ENCODE data around the gene NPR1. TPM values are rescaled to one million over a fixed set of nuclear protein-coding genes. Genes with fewer than 3 reads are reported as not detected.
A peak's percentile ranks its signal among the peaks of the same experiment; 100 is the strongest.
"Not testable (repeated sequence)": the region's sequence is repeated elsewhere in the genome, so short reads cannot be mapped to it uniquely, and the experiment has no call there.

NPR1 gene
- polyA plus RNA-seq, 1 donor: 4.7 TPM

DNA sequence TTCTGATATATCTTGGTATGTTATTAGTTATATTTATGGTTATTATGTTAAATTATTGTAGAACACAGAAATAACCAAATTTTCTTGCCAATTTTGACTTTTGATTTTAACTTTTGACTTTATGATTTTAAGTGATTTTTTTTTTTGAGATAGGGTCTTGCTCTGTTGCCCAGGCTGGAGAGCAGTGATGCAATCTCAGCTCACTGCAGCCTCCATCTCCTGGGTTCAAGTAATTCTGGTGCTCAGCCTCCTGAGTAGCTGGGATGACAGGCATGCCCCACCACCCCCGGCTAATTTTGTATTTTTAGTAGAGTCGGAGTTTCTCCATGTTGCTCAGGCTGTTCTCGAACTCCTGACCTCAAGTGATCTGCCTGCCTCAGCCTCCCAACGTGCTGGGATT lies 46.1 kb downstream of the NPR1 start:
- DNase-seq; H3K4me3 ChIP-seq (ENCODE audit: low read length); H3K4me1 ChIP-seq (ENCODE audit: control insufficient read depth, insufficient read depth, low read length); H3K9me3 ChIP-seq (ENCODE audit: control insufficient read depth, low read depth, low read length); H3K36me3 ChIP-seq (ENCODE audit: control insufficient read depth, insufficient read depth, low read length); H3K27ac ChIP-seq (ENCODE audit: low read length); H3K27me3 ChIP-seq (ENCODE audit: control insufficient read depth, insufficient read depth, low read length): not testable (repeated sequence)
- WGBS (ENCODE audit: insufficient coverage, low lambda C conversion rate): no CpG with 5 or more reads among the region's 4 CpGs

GRCh38 chr1:153727463-153728304 lies 49.2 kb downstream of the NPR1 start, which contains the start of gene INTS3:
TSS of gene INTS3 (plus strand) at chr1:153728050. CDS start at chr1:153728635, 585 bp downstream.
- Histone ChIP-seq H3K27ac (ENCODE audit: low read length) (peak within 1 kb of the TSS; percentile 94), H3K27me3 (ENCODE audit: control insufficient read depth, insufficient read depth, low read length) (no peaks in the 10 kb centered on the region), H3K4me1 (ENCODE audit: control insufficient read depth, insufficient read depth, low read length) (peaks cover 15% of the 10 kb centered on the region), H3K4me3 (ENCODE audit: low read length) (peak within 1 kb of the TSS; percentile 94), H3K9me3 (ENCODE audit: control insufficient read depth, low read depth, low read length) (peaks cover 3% of the 10 kb centered on the region), H3K36me3 (ENCODE audit: control insufficient read depth, insufficient read depth, low read length) (no peaks in the 10 kb centered on the region)
- DNase-seq: peak; percentile 99 to 100
- no CpG with 5 or more reads among the region's 49 CpGs for WGBS (ENCODE audit: insufficient coverage, low lambda C conversion rate)

DNA sequence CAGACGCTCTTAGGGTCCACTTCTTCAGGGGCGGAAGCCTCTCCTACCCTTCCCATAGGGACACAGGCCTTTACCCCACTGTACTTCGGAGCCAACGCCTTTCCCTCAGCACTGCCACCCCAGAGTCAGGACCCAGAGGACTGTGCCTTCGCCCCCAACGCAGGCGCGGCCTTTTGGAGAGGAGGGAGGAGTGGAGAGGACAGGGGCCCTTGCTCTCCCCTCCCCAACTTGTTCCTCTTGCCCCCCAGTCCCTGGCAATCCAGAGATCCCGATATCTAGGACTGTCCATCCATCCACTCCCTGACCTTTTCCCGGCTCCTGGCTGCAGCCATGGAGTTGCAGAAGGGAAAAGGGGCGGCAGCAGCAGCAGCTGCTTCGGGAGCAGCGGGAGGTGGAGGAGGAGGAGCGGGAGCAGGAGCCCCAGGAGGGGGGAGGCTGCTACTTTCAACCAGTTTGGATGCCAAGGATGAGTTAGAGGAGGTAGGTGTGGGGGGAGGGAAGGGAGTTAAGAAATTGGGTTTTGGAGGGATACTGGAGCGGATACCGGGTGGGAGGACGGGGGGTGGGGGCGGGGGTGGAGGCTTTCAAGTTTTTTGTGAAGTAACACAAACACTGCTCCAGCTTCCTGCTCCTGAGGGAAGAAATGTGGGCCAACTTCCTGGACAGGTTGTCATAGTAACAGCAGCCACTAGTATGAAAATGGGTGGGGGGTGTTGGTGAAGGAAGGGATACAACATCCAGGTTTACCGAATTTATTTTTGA lies 50.0 kb downstream of the NPR1 start:
- Histone ChIP-seq H3K4me1 (ENCODE audit: control insufficient read depth, insufficient read depth, low read length) (peaks cover 15% of the 10 kb centered on the region), H3K27me3 (ENCODE audit: control insufficient read depth, insufficient read depth, low read length) (no peaks in the 10 kb centered on the region), H3K9me3 (ENCODE audit: control insufficient read depth, low read depth, low read length) (peaks cover 3% of the 10 kb centered on the region), H3K4me3 (ENCODE audit: low read length) (peak overlapping the region; percentile 94), H3K27ac (ENCODE audit: low read length) (peak overlapping the region; percentile 94), H3K36me3 (ENCODE audit: control insufficient read depth, insufficient read depth, low read length) (no peaks in the 10 kb centered on the region)
- no CpG with 5 or more reads among the region's 19 CpGs for WGBS (ENCODE audit: insufficient coverage, low lambda C conversion rate)
- peak; percentile 22 to 70 for DNase-seq

DNA sequence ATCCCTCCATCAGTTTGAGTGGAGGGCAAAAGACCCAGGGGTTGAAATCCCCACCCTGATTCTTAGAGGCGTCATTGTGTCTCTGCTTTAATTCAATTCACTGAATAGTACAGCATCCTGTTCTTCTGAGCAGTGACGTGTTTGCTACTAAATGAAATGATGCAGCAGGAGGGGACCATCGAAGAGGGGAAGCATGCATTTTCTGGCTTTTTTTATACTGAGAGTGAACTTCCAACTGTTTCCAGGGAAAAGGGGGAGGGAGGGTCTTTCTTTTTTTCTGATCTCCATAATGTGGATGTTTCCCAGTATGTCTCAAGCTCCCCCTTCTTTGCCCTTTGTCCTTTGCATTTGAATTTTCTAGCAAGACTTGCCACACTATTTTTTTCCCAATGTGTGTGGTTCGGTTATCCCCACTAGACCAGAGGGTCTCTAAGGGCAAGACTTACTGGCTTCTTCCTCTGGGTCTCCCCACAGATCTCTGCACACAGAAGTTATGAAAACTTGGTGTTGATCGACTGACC lies 52.0 kb downstream of the NPR1 start:
- Histone ChIP-seq H3K27me3 (ENCODE audit: control insufficient read depth, insufficient read depth, low read length) (no peaks in the 10 kb centered on the region), H3K4me3 (ENCODE audit: low read length) (no peak overlapping the region), H3K9me3 (ENCODE audit: control insufficient read depth, low read depth, low read length) (peaks cover 3% of the 10 kb centered on the region), H3K27ac (ENCODE audit: low read length) (peak overlapping the region; percentile 32), H3K4me1 (ENCODE audit: control insufficient read depth, insufficient read depth, low read length) (peaks cover 15% of the 10 kb centered on the region), H3K36me3 (ENCODE audit: control insufficient read depth, insufficient read depth, low read length) (peaks cover 2% of the 10 kb centered on the region)
- WGBS (ENCODE audit: insufficient coverage, low lambda C conversion rate): no CpG with 5 or more reads among the region's 5 CpGs
- DNase-seq: no peak

- Histone ChIP-seq H3K4me3 (ENCODE audit: low read length) (no peak overlapping the region), H3K9me3 (ENCODE audit: control insufficient read depth, low read depth, low read length) (no peaks in the 10 kb centered on the region), H3K4me1 (ENCODE audit: control insufficient read depth, insufficient read depth, low read length) (peaks cover 12% of the 10 kb centered on the region), H3K27me3 (ENCODE audit: control insufficient read depth, insufficient read depth, low read length) (no peaks in the 10 kb centered on the region), H3K27ac (ENCODE audit: low read length) (no peak overlapping the region), H3K36me3 (ENCODE audit: control insufficient read depth, insufficient read depth, low read length) (peaks cover 6% of the 10 kb centered on the region)
- no CpG with 5 or more reads among the region's 1 CpG for WGBS (ENCODE audit: insufficient coverage, low lambda C conversion rate)
- no peak for DNase-seq
Measured at GRCh38 chr1:153733970-153734369, 55.5 kb downstream of the NPR1 start.

DNA sequence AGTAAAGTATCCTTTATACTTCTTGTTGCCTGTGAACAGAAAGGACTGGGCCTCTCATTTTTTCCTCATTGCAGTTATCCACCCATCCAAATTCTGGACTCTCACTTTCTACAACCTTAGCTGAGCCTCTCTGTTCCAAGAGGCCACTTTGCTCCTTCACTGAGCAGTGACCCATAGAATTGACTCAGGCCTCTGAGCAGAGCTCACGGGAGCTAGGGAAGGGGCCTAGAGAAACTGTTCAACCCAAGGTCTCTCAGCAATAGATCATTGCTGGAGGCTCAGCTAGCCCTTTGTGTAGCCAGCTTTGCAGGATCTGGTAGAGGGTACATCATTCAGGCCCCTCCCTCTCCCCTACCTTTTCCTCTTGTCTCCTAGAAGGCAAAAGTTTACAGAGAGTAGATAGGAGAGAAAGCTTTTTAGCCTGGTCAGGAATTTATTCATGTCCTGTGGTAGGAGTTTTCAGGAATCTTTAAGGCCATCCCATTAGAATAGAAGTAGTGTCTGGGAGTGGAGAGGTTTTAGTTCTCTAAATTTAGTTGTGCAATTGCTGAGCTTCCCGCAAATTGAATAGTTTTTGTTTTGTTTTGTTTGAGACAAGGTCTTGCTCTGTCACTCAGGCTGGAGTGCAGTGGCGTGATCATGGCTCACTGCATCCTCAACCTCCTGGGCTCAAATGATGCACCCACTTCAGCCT lies 56.1 kb downstream of the NPR1 start:
- no peaks in the 10 kb centered on the region for H3K27me3 ChIP-seq (ENCODE audit: control insufficient read depth, insufficient read depth, low read length)
- peaks cover 9% of the 10 kb centered on the region for H3K36me3 ChIP-seq (ENCODE audit: control insufficient read depth, insufficient read depth, low read length)
- WGBS (ENCODE audit: insufficient coverage, low lambda C conversion rate): no CpG with 5 or more reads among the region's 3 CpGs
- no peak overlapping the region for H3K27ac ChIP-seq (ENCODE audit: low read length)
- no peaks in the 10 kb centered on the region for H3K9me3 ChIP-seq (ENCODE audit: control insufficient read depth, low read depth, low read length)
- no peak for DNase-seq
- no peak overlapping the region for H3K4me3 ChIP-seq (ENCODE audit: low read length)
- peaks cover 9% of the 10 kb centered on the region for H3K4me1 ChIP-seq (ENCODE audit: control insufficient read depth, insufficient read depth, low read length)

DNA sequence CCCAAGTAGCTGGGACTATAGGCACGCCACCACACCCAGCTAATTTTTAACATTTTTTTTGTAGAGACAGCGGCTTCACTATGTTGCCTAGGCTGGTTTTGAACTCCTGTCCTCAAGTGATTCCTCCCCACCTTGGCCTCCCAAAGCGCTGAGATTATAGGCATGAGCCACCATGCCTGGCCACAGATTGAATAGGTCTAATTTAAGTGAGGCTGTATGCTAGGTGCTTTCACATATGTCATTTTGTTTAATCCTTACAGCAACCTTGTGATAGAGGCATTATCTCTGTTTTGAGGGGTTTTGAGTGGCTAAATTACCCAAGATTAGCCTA lies 56.6 kb downstream of the NPR1 start:
- no CpG with 5 or more reads among the region's 3 CpGs for WGBS (ENCODE audit: insufficient coverage, low lambda C conversion rate)
- H3K36me3 ChIP-seq (ENCODE audit: control insufficient read depth, insufficient read depth, low read length): peaks cover 10% of the 10 kb centered on the region
- H3K4me1 ChIP-seq (ENCODE audit: control insufficient read depth, insufficient read depth, low read length): peaks cover 9% of the 10 kb centered on the region
- H3K27ac ChIP-seq (ENCODE audit: low read length): no peak overlapping the region
- no peaks in the 10 kb centered on the region for H3K27me3 ChIP-seq (ENCODE audit: control insufficient read depth, insufficient read depth, low read length)
- DNase-seq: no peak
- H3K9me3 ChIP-seq (ENCODE audit: control insufficient read depth, low read depth, low read length): no peaks in the 10 kb centered on the region
- H3K4me3 ChIP-seq (ENCODE audit: low read length): no peak overlapping the region

- no peak overlapping the region for H3K4me3 ChIP-seq (ENCODE audit: low read length)
- H3K36me3 ChIP-seq (ENCODE audit: control insufficient read depth, insufficient read depth, low read length): peaks cover 57% of the 10 kb centered on the region
- peaks cover 12% of the 10 kb centered on the region for H3K4me1 ChIP-seq (ENCODE audit: control insufficient read depth, insufficient read depth, low read length)
- H3K27ac ChIP-seq (ENCODE audit: low read length): no peak overlapping the region
- H3K9me3 ChIP-seq (ENCODE audit: control insufficient read depth, low read depth, low read length): no peaks in the 10 kb centered on the region
- H3K27me3 ChIP-seq (ENCODE audit: control insufficient read depth, insufficient read depth, low read length): no peaks in the 10 kb centered on the region
- DNase-seq: no peak
- no CpG with 5 or more reads among the region's 2 CpGs for WGBS (ENCODE audit: insufficient coverage, low lambda C conversion rate)
Measured at GRCh38 chr1:153741986-153742385, 63.5 kb downstream of the NPR1 start.

DNA sequence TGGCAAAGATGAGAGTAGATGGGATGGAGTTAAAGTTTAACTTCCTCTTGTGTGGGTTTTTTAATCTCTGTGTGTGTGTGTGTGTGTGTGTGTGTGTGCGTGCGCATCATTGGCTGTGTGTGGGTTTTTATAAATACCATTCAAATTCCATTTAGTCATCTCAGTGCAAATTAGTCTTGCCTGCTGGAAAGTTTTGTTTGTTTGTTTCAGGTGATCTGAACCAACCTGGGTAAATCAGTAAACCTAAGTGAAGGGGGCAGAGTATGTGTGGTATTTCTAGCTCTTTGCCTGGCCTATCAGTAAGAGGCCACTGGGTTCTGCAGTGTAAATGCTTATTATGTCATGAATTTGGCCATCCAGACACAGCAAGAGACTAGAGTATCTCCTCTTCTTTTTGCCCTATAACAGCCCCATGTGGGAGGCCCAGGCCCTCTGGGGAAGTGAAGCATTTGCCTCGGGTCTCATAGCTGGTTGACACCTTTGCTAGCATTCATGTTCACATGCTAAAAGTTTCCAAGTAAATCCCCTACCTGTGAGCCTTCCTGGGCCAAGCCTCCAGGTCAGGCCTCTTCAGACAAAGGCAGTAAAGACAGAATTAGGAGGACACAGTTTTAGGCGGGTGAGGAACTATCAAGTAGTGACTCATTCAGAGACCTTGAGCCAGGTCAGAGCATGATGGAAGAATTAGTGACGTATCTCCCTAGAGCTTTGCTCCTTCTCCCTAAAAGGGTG lies 64.1 kb downstream of the NPR1 start:
- peaks cover 12% of the 10 kb centered on the region for H3K4me1 ChIP-seq (ENCODE audit: control insufficient read depth, insufficient read depth, low read length)
- H3K27me3 ChIP-seq (ENCODE audit: control insufficient read depth, insufficient read depth, low read length): no peaks in the 10 kb centered on the region
- peaks cover 63% of the 10 kb centered on the region for H3K36me3 ChIP-seq (ENCODE audit: control insufficient read depth, insufficient read depth, low read length)
- no CpG with 5 or more reads among the region's 5 CpGs for WGBS (ENCODE audit: insufficient coverage, low lambda C conversion rate)
- H3K9me3 ChIP-seq (ENCODE audit: control insufficient read depth, low read depth, low read length): no peaks in the 10 kb centered on the region
- DNase-seq: peak in 1 of 2 donors; percentile 54
- no peak overlapping the region for H3K4me3 ChIP-seq (ENCODE audit: low read length)
- no peak overlapping the region for H3K27ac ChIP-seq (ENCODE audit: low read length)

Data from large intestine (tissue), 3 donors.